ENCODE data around the gene CACNA1C.
A peak's percentile ranks its signal among the peaks of the same experiment; 100 is the strongest.

CACNA1C gene

DNA sequence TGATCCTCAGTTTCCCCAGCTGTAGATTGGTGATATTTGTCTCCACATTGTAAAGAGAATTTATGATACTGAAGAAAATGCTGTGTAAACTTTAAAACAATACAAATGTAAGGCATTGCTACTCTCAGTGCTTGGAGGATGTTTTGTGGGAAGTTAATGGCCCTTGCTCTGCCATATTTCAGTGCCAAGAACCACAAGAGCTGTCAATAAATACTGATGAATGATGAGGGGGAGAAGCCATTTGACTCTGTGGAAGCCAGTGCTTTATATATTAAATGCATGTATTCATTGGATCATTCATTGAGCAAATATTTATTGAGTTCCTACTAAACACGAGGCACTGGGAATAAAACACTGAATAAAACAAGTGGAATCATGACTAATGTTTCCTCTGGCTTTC is 30.8 kb downstream of the CACNA1C start:
- Histone ChIP-seq H3K27ac (no peak overlapping the region), H3K36me3 (replicated peaks) (no peaks in the 10 kb centered on the region), H3K4me3 (ENCODE audit: low read depth, low read length) (no peak overlapping the region), H3K27me3 (replicated peaks) (peaks cover 2% of the 10 kb centered on the region)
- no peak for DNase-seq
- in situ Hi-C loops (cut with HindIII; ENCODE audit: low pct_ligation_motif_present, low sequenced_read_pairs) = no loop called here
- TF ChIP-seq, protein P1, sequence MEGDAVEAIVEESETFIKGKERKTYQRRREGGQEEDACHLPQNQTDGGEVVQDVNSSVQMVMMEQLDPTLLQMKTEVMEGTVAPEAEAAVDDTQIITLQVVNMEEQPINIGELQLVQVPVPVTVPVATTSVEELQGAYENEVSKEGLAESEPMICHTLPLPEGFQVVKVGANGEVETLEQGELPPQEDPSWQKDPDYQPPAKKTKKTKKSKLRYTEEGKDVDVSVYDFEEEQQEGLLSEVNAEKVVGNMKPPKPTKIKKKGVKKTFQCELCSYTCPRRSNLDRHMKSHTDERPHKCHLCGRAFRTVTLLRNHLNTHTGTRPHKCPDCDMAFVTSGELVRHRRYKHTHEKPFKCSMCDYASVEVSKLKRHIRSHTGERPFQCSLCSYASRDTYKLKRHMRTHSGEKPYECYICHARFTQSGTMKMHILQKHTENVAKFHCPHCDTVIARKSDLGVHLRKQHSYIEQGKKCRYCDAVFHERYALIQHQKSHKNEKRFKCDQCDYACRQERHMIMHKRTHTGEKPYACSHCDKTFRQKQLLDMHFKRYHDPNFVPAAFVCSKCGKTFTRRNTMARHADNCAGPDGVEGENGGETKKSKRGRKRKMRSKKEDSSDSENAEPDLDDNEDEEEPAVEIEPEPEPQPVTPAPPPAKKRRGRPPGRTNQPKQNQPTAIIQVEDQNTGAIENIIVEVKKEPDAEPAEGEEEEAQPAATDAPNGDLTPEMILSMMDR (IDR thresholded peaks at IDR 0.05; ENCODE audit: low read depth, low read length, missing control alignments) = no peak

DNA sequence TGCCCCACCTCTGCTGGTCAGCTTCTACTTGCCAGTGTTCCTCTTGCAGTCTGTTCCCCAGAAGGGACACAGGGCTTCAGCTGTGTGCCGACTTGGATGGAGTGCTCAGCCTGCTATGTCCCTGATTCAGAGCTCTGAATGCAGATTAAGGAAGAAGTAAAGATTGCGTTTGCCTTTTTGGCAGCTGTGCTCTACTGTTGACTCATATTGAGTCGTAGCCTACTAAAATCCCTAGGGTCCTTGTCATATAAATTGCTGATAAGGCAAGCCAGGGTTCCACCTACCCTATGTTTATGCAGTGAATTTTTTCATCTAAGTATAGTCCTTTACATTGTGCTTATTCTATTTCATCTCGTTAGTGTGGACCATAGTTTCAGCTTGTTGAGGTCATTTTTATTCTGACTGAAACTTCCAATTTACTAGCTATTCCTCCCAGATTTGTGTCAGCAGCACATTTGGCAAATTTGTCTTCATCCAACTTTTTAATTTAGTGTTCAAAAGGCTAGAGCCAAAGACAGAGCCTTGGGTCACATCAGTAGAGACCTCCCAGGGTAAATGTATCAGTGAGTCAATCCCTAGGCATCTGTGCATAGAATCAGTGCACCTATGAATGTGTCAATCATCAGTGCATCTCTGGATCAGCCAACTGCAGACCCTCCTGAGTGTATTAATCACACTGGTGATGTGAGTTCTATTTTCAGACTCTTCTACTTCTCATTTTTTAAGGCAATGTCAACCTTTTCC is 31.9 kb downstream of the CACNA1C start:
- no peaks in the 10 kb centered on the region for H3K36me3 ChIP-seq (replicated peaks)
- in situ Hi-C loops (cut with HindIII; ENCODE audit: low pct_ligation_motif_present, low sequenced_read_pairs) = no loop called here
- peaks cover 2% of the 10 kb centered on the region for H3K27me3 ChIP-seq (replicated peaks)
- no peak overlapping the region for H3K4me3 ChIP-seq (ENCODE audit: low read depth, low read length)
- no peak overlapping the region for H3K27ac ChIP-seq
- TF ChIP-seq, protein P1 (IDR thresholded peaks at IDR 0.05; ENCODE audit: low read depth, low read length, missing control alignments) = no peak
- DNase-seq = peak; percentile 65

DNA sequence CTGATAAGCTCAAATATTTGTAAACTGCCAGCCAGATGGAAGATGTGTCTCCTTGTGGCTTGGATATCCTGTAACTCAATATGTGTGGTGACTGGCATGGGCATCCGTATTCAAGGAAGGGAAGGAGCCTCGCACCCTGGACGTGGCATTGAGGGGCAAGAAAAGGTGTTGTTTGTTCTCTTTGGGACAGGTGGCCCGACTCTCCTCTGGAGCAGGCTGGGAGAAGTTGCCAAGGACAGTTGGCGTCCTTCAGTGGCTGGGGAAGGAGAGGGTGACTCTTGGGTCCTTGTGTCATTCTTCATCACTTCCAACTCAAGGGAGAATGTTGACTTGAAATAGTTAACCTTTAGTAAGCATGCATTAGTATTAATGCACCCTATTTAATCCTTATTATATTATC is 39.6 kb downstream of the CACNA1C start:
- in situ Hi-C loops (cut with HindIII; ENCODE audit: low pct_ligation_motif_present, low sequenced_read_pairs) = no loop called here

DNA sequence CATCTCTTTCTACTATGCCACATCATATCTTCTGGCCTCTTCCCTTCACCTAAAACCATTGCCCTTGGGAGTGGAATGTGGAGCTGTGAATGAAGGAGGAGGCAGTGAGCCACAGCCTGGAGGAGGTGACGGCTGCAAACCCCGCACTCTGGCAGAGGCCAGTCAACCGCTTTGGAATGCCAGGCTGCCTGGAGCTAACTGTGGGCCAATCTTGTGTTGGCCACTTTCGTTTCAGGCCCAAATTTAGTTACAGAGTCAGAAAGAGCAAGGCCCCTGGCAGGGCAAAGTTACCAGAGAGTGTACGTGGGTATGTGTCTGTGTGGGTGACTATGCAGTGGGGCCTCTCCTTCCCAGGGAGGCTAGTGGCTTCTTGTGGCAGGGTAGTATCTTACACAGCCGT is 40.1 kb downstream of the CACNA1C start:
- DNase-seq = no peak
- Histone ChIP-seq H3K36me3 (replicated peaks) (no peaks in the 10 kb centered on the region), H3K27me3 (replicated peaks) (peaks cover under 1% of the 10 kb centered on the region), H3K4me3 (ENCODE audit: low read depth, low read length) (no peak overlapping the region), H3K27ac (no peak overlapping the region)
- TF ChIP-seq, protein P1 (IDR thresholded peaks at IDR 0.05; ENCODE audit: low read depth, low read length, missing control alignments) = no peak
- in situ Hi-C loops (cut with HindIII; ENCODE audit: low pct_ligation_motif_present, low sequenced_read_pairs) = no loop called here

More for the DNA sequence above, 39.6 kb downstream of the CACNA1C start:
- H3K4me3 ChIP-seq (ENCODE audit: low read depth, low read length) = no peak overlapping the region
- peaks cover 2% of the 10 kb centered on the region for H3K27me3 ChIP-seq (replicated peaks)
- no peak for DNase-seq
- TF ChIP-seq, protein P1 (IDR thresholded peaks at IDR 0.05; ENCODE audit: low read depth, low read length, missing control alignments) = no peak
- H3K36me3 ChIP-seq (replicated peaks) = no peaks in the 10 kb centered on the region
- H3K27ac ChIP-seq = no peak overlapping the region

DNA sequence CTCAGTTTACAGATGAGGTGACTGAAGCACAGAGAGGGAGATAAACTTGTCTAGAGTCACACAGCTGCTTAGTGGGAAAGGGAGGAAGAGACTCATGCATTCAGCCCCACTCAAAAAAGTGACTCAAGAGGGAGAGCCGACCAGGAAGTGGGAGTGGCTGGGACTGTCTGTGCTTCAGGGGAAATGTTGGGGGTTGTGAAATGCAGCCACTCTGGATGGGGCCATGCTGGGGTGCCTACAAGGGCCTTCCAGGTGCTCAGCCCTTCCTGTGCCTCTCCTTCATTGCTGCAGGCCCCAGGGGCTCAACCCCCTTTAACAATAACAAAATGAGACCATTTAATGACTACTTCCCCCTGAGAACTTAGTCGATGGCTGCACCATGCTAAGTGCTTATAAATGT is 41.8 kb downstream of the CACNA1C start:
- in situ Hi-C loops (cut with HindIII; ENCODE audit: low pct_ligation_motif_present, low sequenced_read_pairs) = no loop called here

More for the DNA sequence above, 41.8 kb downstream of the CACNA1C start:
- Histone ChIP-seq H3K27ac (no peak overlapping the region), H3K4me3 (ENCODE audit: low read depth, low read length) (no peak overlapping the region), H3K27me3 (replicated peaks) (no peaks in the 10 kb centered on the region), H3K36me3 (replicated peaks) (no peaks in the 10 kb centered on the region)
- DNase-seq = no peak
- TF ChIP-seq, protein P1 (IDR thresholded peaks at IDR 0.05; ENCODE audit: low read depth, low read length, missing control alignments) = no peak

Measured in brain microvascular endothelial cell (primary cell).